Lower leg skin (tissue), 3 donors: ENCODE data around the gene GRAMD2A.

ENCODE experiments used
- POLR2A ChIP-seq, 2 donors: fragments of 450-650 bp; IDR thresholded peaks; one replicate each; pipeline ENCODE4 v1.6.1; 2016 to 2017; ENCODE audit warnings: antibody characterized with exemption in 2 of 2, mild to moderate bottlenecking in 1 of 2, moderate library complexity in 1 of 2
- TF ChIP-seq, protein P1 (sequence below), 3 donors: fragments of 450-650 bp; IDR thresholded peaks; one replicate each; pipeline ENCODE4 v1.5.1; 2016; ENCODE audit warnings: antibody characterized with exemption in 3 of 3, mild to moderate bottlenecking in 3 of 3, moderate library complexity in 2 of 3

DNA sequence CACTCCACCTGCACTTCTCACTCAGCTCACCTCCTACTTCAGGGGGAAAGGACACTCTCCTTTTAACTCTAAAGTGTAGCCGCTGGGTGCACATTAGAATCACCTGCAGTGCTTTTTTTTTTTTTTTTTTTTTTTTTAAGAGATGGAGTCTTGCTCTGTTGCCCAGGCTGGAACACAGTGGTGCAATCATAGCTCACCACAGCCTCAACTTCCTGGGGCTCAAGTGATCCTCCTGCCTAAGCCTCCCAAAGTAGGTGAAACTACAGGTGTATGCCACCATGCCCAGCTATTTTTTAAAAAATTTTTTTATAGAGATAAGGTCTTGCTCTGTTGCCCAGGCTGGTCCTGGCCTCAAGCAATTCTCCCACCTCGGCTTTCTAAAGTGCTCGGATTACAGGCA, 20.8 kb downstream of the GRAMD2A start:
- TF ChIP-seq, protein P1, sequence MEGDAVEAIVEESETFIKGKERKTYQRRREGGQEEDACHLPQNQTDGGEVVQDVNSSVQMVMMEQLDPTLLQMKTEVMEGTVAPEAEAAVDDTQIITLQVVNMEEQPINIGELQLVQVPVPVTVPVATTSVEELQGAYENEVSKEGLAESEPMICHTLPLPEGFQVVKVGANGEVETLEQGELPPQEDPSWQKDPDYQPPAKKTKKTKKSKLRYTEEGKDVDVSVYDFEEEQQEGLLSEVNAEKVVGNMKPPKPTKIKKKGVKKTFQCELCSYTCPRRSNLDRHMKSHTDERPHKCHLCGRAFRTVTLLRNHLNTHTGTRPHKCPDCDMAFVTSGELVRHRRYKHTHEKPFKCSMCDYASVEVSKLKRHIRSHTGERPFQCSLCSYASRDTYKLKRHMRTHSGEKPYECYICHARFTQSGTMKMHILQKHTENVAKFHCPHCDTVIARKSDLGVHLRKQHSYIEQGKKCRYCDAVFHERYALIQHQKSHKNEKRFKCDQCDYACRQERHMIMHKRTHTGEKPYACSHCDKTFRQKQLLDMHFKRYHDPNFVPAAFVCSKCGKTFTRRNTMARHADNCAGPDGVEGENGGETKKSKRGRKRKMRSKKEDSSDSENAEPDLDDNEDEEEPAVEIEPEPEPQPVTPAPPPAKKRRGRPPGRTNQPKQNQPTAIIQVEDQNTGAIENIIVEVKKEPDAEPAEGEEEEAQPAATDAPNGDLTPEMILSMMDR (IDR thresholded peaks at IDR 0.05), result no peak
- TF ChIP-seq POLR2A (IDR thresholded peaks at IDR 0.05), result no peak
